ENCODE data around the gene RAB4A.

Gene RAB4A

DNA sequence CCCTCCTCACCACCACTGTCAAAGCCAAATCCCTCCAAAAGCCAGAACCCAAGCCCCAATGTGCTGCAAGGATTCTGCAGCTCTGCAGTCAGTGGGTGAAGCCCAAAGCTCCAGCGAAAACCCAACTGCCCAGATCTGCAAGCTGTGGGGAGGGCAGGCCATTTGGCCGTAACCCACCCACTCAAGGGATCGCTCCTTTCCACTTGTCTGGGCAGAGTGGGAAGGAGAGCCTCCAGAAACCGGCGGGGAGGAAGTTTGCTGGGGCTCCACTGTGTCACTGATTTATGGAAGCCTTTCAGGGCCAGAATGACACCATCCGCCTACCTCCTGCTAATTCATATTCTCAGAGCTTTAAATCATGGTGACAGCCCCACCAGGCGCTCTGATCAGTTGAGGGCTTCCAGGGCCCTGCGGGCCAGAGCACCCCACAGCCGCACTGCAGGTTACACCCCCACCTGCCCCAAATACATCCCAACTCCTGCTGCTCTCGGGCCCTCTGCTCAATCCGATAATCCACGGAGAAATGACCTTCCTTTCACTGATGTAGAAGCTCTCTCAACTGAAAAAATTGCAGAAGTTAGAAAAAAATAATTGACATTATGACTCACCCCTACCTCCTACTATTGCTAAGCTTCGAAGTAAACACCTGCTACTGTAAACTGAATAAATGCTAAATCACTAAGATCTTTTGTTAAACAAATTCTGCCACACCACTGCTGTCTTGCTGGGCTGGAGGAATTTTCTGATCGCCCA lies 40.6 kb upstream of the RAB4A start:
- Histone ChIP-seq H3K27ac (ENCODE audit: insufficient read depth, low read depth, low read length, poor library complexity, severe bottlenecking) (no peak overlapping the region), H3K4me1 (ENCODE audit: control insufficient read depth, insufficient read depth, low read length) (peaks cover 25% of the 10 kb centered on the region), H3K4me3 (ENCODE audit: insufficient read depth, low read depth, low read length) (no peak overlapping the region), H3K27me3 (ENCODE audit: control insufficient read depth, insufficient read depth, low read length, poor library complexity, severe bottlenecking) (no peaks in the 10 kb centered on the region), H3K36me3 (ENCODE audit: control insufficient read depth, insufficient read depth, low read length) (no peaks in the 10 kb centered on the region), H3K9me3 (ENCODE audit: control insufficient read depth, low read length) (no peaks in the 10 kb centered on the region)
- WGBS, 2 experiments: 17 to 24% methylated on average over 14 of the region's 14 CpGs

DNA sequence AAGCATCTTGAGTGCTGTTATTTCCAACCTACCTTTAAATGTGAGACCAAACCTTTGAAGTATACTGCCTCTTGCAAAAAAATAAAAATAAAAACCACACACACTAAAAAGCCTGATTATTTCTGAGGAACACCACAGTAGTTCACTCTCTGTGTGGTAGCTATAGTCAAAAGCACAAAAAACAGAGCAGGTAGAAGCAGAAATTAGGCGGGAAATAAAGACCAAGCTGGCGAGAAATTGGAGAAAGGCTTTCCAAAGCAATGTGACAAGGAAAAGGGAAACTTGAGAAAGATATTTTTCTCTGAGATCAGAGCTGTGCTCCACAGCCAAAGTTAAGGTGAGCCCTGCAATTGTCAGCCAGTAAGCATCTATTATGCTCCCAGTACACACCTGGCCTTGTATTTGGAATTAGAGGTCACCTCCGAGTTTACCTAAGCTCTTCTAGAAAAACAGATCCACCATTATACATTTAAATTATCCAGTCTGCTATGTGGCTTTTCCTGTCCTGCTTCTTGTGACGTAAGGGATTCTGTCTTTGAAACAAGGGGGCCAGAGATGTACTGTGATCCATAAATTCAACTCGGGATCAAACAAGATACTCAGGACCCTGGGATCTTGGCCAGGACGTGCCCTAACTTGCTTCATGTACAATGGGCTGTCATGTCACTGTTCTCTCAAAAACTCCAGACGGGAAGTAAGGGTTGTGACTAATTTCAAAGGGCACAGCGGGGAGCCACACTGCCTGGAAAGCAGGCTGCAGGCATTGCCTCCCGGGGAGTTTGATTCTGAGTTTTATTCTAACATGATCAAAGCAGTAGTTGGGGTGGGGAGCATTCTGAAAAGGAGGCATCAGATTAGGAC lies 39.8 kb upstream of the RAB4A start:
- Histone ChIP-seq H3K36me3 (ENCODE audit: control insufficient read depth, insufficient read depth, low read length) (no peaks in the 10 kb centered on the region), H3K27ac (ENCODE audit: insufficient read depth, low read depth, low read length, poor library complexity, severe bottlenecking) (no peak overlapping the region), H3K4me1 (ENCODE audit: control insufficient read depth, insufficient read depth, low read length) (peaks cover 25% of the 10 kb centered on the region), H3K9me3 (ENCODE audit: control insufficient read depth, low read length) (no peaks in the 10 kb centered on the region), H3K4me3 (ENCODE audit: insufficient read depth, low read depth, low read length) (no peak overlapping the region), H3K27me3 (ENCODE audit: control insufficient read depth, insufficient read depth, low read length, poor library complexity, severe bottlenecking) (no peaks in the 10 kb centered on the region)
- WGBS, 2 experiments: 33 to 37% methylated on average over 9 of the region's 9 CpGs

DNA sequence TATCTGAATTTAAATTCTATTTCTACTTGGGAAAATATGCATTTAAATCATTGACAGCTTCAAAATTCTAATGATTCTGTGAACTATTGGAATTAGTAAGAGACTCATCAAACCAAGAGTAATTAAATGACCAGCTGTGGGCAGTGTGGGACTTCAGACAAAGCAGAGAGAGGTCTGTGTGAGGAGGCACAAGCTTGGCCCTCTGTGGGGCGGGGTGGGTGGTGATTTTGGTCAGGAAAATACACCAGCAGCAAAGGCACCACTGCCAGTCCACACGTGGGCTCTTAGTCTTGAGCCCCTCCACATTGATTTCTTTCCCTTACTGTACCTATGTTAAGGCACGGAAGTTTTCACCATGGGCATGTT lies 39.2 kb upstream of the RAB4A start:
- H3K36me3 ChIP-seq (ENCODE audit: control insufficient read depth, insufficient read depth, low read length): no peaks in the 10 kb centered on the region
- no peaks in the 10 kb centered on the region for H3K9me3 ChIP-seq (ENCODE audit: control insufficient read depth, low read length)
- H3K27ac ChIP-seq (ENCODE audit: insufficient read depth, low read depth, low read length, poor library complexity, severe bottlenecking): no peak overlapping the region
- H3K4me1 ChIP-seq (ENCODE audit: control insufficient read depth, insufficient read depth, low read length): peaks cover 25% of the 10 kb centered on the region
- H3K27me3 ChIP-seq (ENCODE audit: control insufficient read depth, insufficient read depth, low read length, poor library complexity, severe bottlenecking): no peaks in the 10 kb centered on the region
- WGBS, 2 experiments: 72% methylated on average over 3 of the region's 3 CpGs
- H3K4me3 ChIP-seq (ENCODE audit: insufficient read depth, low read depth, low read length): no peak overlapping the region

DNA sequence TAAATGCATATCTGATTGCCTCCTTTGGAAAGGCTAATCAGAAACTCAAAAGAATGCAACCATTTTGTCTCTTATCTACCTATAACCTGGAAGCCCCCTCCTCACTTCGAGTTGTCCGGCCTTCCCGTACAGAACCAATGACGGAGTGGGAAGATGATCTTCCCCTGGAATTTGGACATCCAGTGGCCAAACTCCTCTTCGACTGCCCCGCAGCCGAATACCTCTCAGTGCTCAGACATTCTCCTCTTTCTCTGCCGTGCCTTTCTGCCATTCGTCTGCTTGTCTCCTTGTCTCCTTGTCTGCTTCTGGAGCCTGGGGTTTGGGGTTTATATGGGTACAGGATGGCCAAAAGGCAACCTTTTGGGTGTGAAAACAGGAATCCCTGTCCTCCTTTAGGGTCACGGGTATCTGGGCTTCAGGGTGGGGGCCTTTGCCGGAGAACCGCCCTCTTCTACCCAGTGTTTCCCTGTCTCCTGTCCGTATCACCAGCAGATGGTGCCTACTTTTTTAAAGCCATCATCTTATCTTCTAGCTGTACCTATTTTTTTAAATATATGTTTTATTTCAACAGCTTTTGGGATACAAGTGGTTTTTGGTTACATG lies 35.9 kb upstream of the RAB4A start:
- Histone ChIP-seq H3K4me1 (ENCODE audit: control insufficient read depth, insufficient read depth, low read length) (peaks cover 14% of the 10 kb centered on the region), H3K27ac (ENCODE audit: insufficient read depth, low read depth, low read length, poor library complexity, severe bottlenecking) (no peak overlapping the region), H3K36me3 (ENCODE audit: control insufficient read depth, insufficient read depth, low read length) (no peaks in the 10 kb centered on the region), H3K27me3 (ENCODE audit: control insufficient read depth, insufficient read depth, low read length, poor library complexity, severe bottlenecking) (no peaks in the 10 kb centered on the region), H3K9me3 (ENCODE audit: control insufficient read depth, low read length) (no peaks in the 10 kb centered on the region), H3K4me3 (ENCODE audit: insufficient read depth, low read depth, low read length) (no peak overlapping the region)
- WGBS, 2 experiments: 89 to 92% methylated on average over 12 to 13 of the region's 13 CpGs

DNA sequence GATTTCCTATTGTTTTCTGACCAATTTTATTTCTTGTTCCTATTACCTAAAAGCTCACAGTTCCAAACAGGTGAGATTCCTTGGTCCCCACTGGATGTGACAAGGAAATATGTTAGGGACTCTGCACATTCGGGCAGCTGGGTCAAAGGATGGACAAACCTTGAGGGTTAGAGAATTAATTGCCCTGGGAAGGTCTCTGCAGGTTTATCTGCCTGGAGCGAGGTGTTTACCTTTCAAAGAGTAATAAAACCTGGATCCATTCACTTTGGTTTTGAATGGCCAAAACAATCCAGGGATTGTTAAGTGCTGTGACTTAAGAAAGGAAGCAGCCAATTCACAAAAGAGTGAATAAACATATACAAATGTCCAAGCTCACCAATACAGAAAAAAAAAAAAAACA lies 33.6 kb upstream of the RAB4A start:
- H3K36me3 ChIP-seq (ENCODE audit: control insufficient read depth, insufficient read depth, low read length): no peaks in the 10 kb centered on the region
- H3K27ac ChIP-seq (ENCODE audit: insufficient read depth, low read depth, low read length, poor library complexity, severe bottlenecking): no peak overlapping the region
- no peaks in the 10 kb centered on the region for H3K4me1 ChIP-seq (ENCODE audit: control insufficient read depth, insufficient read depth, low read length)
- H3K27me3 ChIP-seq (ENCODE audit: control insufficient read depth, insufficient read depth, low read length, poor library complexity, severe bottlenecking): no peaks in the 10 kb centered on the region
- no peaks in the 10 kb centered on the region for H3K9me3 ChIP-seq (ENCODE audit: control insufficient read depth, low read length)
- no peak overlapping the region for H3K4me3 ChIP-seq (ENCODE audit: insufficient read depth, low read depth, low read length)
- WGBS, 2 experiments: 73 to 80% methylated on average over 2 of the region's 2 CpGs

DNA sequence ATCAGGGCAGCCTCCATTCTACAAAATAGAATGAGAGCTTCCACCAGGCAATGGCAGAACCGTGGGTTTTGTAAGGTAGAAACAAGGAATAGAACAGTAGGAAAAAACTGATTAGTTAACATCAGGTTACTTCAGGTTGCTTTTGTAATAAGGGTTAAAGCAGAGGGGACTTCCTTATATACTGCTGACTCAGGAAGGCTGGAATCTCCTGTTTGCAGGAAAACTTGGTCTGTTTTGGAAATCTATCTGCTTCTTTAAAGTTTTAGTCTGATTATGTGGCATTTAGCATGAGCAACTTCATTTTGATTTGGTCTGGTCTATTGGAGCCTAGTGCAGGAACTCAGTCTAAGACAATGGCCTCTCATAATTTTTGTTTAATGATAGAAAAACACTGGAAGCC lies 32.7 kb upstream of the RAB4A start:
- Histone ChIP-seq H3K27ac (ENCODE audit: insufficient read depth, low read depth, low read length, poor library complexity, severe bottlenecking) (no peak overlapping the region), H3K36me3 (ENCODE audit: control insufficient read depth, insufficient read depth, low read length) (no peaks in the 10 kb centered on the region), H3K9me3 (ENCODE audit: control insufficient read depth, low read length) (no peaks in the 10 kb centered on the region), H3K4me3 (ENCODE audit: insufficient read depth, low read depth, low read length) (no peak overlapping the region), H3K27me3 (ENCODE audit: control insufficient read depth, insufficient read depth, low read length, poor library complexity, severe bottlenecking) (no peaks in the 10 kb centered on the region), H3K4me1 (ENCODE audit: control insufficient read depth, insufficient read depth, low read length) (no peaks in the 10 kb centered on the region)
- 73 to 81% methylated on average over 1 of the region's 1 CpG for WGBS, 2 experiments

DNA sequence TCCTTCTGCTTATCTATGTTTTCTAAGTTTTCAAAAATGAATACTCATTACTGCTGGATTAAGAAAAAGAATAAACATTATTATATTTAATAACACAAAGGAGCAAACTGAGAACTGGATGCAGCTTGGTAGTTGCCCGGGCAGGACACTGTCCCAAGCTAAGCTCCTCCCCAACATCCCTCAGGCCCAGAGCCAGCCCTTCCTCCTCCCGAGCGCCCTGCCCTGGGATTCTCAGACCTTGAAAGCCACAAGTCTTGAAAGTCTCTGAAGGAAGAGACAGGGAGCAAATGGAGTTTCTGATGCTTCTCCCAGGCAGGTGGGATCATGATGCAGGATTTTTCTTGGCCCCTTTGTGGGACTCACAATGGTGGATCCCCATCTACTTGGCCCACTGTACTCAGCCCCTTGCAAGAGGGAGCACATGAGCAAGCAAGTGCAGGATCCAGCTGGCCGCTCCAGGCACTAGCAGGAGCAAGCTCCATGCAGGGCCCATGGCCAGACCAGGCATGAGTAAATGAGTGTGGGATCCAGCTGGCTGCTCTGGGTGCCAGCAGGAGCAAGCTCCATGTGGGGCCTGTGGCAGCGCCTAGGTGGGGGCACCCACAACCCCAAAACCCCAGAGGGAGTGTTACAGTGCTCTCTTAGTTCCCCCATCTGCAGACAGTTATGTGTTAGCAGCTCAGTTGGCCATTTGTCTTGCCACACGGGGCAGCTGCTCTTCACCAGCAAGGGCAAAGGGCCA lies 32.1 kb upstream of the RAB4A start:
- 88 to 95% methylated on average over 6 of the region's 6 CpGs for WGBS, 2 experiments
- H3K27me3 ChIP-seq (ENCODE audit: control insufficient read depth, insufficient read depth, low read length, poor library complexity, severe bottlenecking): no peaks in the 10 kb centered on the region
- no peaks in the 10 kb centered on the region for H3K36me3 ChIP-seq (ENCODE audit: control insufficient read depth, insufficient read depth, low read length)
- H3K4me1 ChIP-seq (ENCODE audit: control insufficient read depth, insufficient read depth, low read length): no peaks in the 10 kb centered on the region
- H3K4me3 ChIP-seq (ENCODE audit: insufficient read depth, low read depth, low read length): no peak overlapping the region
- H3K9me3 ChIP-seq (ENCODE audit: control insufficient read depth, low read length): no peaks in the 10 kb centered on the region
- no peak overlapping the region for H3K27ac ChIP-seq (ENCODE audit: insufficient read depth, low read depth, low read length, poor library complexity, severe bottlenecking)

DNA sequence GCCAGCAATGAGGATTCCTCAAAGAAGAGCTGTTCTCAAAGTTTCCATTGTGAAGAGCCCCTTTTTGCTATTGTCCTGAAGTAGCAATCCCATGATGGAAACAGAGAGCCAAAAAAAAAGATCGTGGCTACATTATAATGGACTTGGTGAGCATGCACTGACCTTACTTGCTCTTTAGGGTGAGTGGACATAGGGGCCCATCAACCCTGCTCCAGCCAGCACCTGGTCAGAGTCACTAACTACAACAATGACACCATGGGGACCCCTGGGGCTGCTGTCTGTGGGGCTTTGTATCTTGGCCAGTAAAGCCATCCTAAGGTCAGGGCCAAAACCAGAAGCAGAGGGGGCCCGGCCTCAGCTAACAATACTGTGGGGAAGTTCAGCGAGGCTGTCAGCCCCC lies 30.4 kb upstream of the RAB4A start:
- WGBS, 2 experiments: 59 to 76% methylated on average over 3 of the region's 3 CpGs
- H3K4me3 ChIP-seq (ENCODE audit: insufficient read depth, low read depth, low read length): no peak overlapping the region
- H3K27ac ChIP-seq (ENCODE audit: insufficient read depth, low read depth, low read length, poor library complexity, severe bottlenecking): no peak overlapping the region

DNA sequence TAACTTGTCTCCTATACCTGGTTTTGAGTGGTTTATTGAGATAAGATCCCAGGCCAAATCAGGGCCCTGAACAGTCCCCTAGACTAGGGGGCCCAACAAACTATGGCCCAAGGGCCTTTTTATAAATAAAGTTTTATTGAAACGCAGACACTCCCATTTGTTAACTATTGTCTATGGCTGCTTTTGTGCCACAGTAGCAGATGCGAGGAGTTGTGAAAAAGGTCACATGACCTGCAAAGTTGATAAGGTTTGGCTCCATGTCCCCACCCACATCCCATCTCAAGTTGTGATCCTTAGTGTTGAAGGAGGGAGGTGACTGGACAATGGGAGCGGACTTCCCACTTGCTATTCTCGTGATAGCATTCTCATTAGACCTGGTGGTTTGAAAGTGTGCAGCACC lies 29.5 kb upstream of the RAB4A start:
- no peaks in the 10 kb centered on the region for H3K27me3 ChIP-seq (ENCODE audit: control insufficient read depth, insufficient read depth, low read length, poor library complexity, severe bottlenecking)
- no peaks in the 10 kb centered on the region for H3K9me3 ChIP-seq (ENCODE audit: control insufficient read depth, low read length)
- no peak overlapping the region for H3K27ac ChIP-seq (ENCODE audit: insufficient read depth, low read depth, low read length, poor library complexity, severe bottlenecking)
- H3K4me1 ChIP-seq (ENCODE audit: control insufficient read depth, insufficient read depth, low read length): no peaks in the 10 kb centered on the region
- 91 to 95% methylated on average over 4 of the region's 4 CpGs for WGBS, 2 experiments
- H3K4me3 ChIP-seq (ENCODE audit: insufficient read depth, low read depth, low read length): no peak overlapping the region
- H3K36me3 ChIP-seq (ENCODE audit: control insufficient read depth, insufficient read depth, low read length): no peaks in the 10 kb centered on the region

More for the DNA sequence above, 30.4 kb upstream of the RAB4A start:
- Histone ChIP-seq H3K4me1 (ENCODE audit: control insufficient read depth, insufficient read depth, low read length) (no peaks in the 10 kb centered on the region), H3K27me3 (ENCODE audit: control insufficient read depth, insufficient read depth, low read length, poor library complexity, severe bottlenecking) (no peaks in the 10 kb centered on the region), H3K36me3 (ENCODE audit: control insufficient read depth, insufficient read depth, low read length) (no peaks in the 10 kb centered on the region), H3K9me3 (ENCODE audit: control insufficient read depth, low read length) (no peaks in the 10 kb centered on the region)

DNA sequence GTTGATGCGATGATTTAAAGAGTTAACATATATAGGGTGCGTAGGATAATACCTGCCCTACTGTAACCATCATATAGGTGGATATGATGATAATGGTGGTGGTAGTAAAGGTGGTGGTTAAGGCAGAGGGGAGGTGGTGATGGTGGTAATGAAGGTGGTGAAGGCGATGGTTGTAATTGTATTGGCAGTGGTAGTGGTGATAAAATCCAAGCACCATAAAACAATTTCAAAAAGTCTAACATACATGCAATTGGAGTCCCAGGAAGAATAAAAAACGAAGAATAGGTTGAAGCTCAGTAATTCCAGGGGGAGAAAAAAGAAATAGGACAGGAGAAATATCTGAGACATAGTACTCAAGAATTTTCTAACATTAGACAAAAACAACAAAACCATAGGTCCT lies 27.3 kb upstream of the RAB4A start:
- 91 to 98% methylated on average over 3 to 4 of the region's 4 CpGs for WGBS, 2 experiments
- no peak overlapping the region for H3K4me3 ChIP-seq (ENCODE audit: insufficient read depth, low read depth, low read length)
- no peaks in the 10 kb centered on the region for H3K36me3 ChIP-seq (ENCODE audit: control insufficient read depth, insufficient read depth, low read length)
- H3K4me1 ChIP-seq (ENCODE audit: control insufficient read depth, insufficient read depth, low read length): no peaks in the 10 kb centered on the region
- no peaks in the 10 kb centered on the region for H3K9me3 ChIP-seq (ENCODE audit: control insufficient read depth, low read length)
- H3K27me3 ChIP-seq (ENCODE audit: control insufficient read depth, insufficient read depth, low read length, poor library complexity, severe bottlenecking): no peaks in the 10 kb centered on the region
- no peak overlapping the region for H3K27ac ChIP-seq (ENCODE audit: insufficient read depth, low read depth, low read length, poor library complexity, severe bottlenecking)

Data from ectodermal cell (in vitro differentiated cells).